ENCODE data around the gene ZCCHC7. TPM values are rescaled to one million over a fixed set of nuclear protein-coding genes. Genes with fewer than 3 reads are reported as not detected.
"Not testable (repeated sequence)": the region's sequence is repeated elsewhere in the genome, so short reads cannot be mapped to it uniquely, and the experiment has no call there.

ZCCHC7 gene
- total RNA-seq, 1 donor from 2014 or later = 21.7 TPM

DNA sequence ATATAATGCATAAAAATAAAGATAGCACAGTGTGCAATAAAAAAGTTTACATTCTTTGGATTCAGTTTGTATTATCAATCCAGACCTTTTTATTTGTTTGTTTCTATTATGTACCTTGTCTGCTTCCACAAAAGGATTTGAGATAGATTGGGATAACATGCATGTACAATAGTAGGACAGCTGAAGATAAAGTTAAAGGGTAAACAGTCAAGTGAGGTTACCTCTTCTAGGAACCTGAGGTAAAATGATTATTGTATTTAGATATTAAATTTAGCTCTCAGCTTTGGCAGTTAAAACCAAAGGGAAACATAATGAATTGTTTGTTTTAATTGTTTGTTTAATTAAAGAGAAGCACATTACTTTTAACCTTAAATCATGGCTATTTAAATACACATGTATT is 81.7 kb downstream of the ZCCHC7 start:
- no peak overlapping the region for H3K4me2 ChIP-seq (ENCODE audit: low read length)
- no peak for FAIRE-seq

DNA sequence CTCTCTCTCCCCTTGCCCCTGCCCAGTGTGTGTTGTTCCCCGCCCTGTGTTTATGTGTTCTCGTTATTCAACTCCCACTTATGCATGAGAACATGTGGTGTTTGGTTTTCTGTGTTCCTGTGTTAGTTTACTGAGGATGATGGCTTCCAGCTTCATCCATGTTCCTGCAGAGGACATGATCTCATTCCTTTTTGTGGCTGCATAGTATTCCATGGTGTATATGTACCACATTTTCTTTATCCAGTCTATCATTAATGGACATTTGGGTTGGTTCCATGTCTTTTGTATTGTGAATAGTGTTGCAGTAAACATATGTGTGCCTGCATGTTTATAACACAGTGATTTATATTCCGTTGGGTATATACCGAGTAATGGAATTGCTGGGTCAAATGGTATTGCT is 83.1 kb downstream of the ZCCHC7 start:
- FAIRE-seq; H3K4me2 ChIP-seq (ENCODE audit: low read length); H3K9ac ChIP-seq (ENCODE audit: low read length); H3K27ac ChIP-seq (ENCODE audit: low read depth, low read length); H3K27me3 Mint-ChIP-seq (ENCODE audit: low read depth, unreplicated experiment); H3K9me3 Mint-ChIP-seq (ENCODE audit: unreplicated experiment); H3K36me3 ChIP-seq (ENCODE audit: insufficient read depth, low read length); H3K36me3 Mint-ChIP-seq (ENCODE audit: low read depth, unreplicated experiment); H3K4me3 ChIP-seq (ENCODE audit: insufficient read depth, low read depth, low read length); DNase-seq (ENCODE audit: low read depth); H3K27ac Mint-ChIP-seq (ENCODE audit: unreplicated experiment); H3K4me1 ChIP-seq (ENCODE audit: insufficient read depth, low read length); H3K4me3 Mint-ChIP-seq (ENCODE audit: unreplicated experiment); H3K9me3 ChIP-seq (ENCODE audit: insufficient read depth, low read depth, low read length); H2AFZ ChIP-seq (ENCODE audit: low read depth, low read length); H3K27me3 ChIP-seq (ENCODE audit: insufficient read depth, low read length): not testable (repeated sequence)
- Histone ChIP-seq H4K20me1 (ENCODE audit: insufficient read depth, low read length) (peaks cover 14% of the 10 kb centered on the region), H3K79me2 (ENCODE audit: insufficient read depth, low read length) (peaks cover 15% of the 10 kb centered on the region)
- peaks cover 22% of the 10 kb centered on the region for H3K4me1 Mint-ChIP-seq (ENCODE audit: low read depth, unreplicated experiment)

More for the DNA sequence above, 81.7 kb downstream of the ZCCHC7 start:
- Mint-ChIP-seq H3K27ac (ENCODE audit: unreplicated experiment) (no peak overlapping the region), H3K9me3 (ENCODE audit: unreplicated experiment) (peaks cover 6% of the 10 kb centered on the region), H3K36me3 (ENCODE audit: low read depth, unreplicated experiment) (peaks cover 2% of the 10 kb centered on the region), H3K4me1 (ENCODE audit: low read depth, unreplicated experiment) (peaks cover 34% of the 10 kb centered on the region), H3K4me3 (ENCODE audit: unreplicated experiment) (no peak overlapping the region), H3K27me3 (ENCODE audit: low read depth, unreplicated experiment) (no peaks in the 10 kb centered on the region)
- H3K27ac ChIP-seq (ENCODE audit: low read depth, low read length) = no peak overlapping the region
- no peaks in the 10 kb centered on the region for H3K27me3 ChIP-seq (ENCODE audit: insufficient read depth, low read length)
- H3K36me3 ChIP-seq (ENCODE audit: insufficient read depth, low read length) = no peaks in the 10 kb centered on the region
- peaks cover 14% of the 10 kb centered on the region for H4K20me1 ChIP-seq (ENCODE audit: insufficient read depth, low read length)
- no peak overlapping the region for H2AFZ ChIP-seq (ENCODE audit: low read depth, low read length)
- TF ChIP-seq EZH2 (IDR thresholded peaks at IDR 0.05; ENCODE audit: insufficient read depth, low read length) = no peak
- TF ChIP-seq, protein P1, sequence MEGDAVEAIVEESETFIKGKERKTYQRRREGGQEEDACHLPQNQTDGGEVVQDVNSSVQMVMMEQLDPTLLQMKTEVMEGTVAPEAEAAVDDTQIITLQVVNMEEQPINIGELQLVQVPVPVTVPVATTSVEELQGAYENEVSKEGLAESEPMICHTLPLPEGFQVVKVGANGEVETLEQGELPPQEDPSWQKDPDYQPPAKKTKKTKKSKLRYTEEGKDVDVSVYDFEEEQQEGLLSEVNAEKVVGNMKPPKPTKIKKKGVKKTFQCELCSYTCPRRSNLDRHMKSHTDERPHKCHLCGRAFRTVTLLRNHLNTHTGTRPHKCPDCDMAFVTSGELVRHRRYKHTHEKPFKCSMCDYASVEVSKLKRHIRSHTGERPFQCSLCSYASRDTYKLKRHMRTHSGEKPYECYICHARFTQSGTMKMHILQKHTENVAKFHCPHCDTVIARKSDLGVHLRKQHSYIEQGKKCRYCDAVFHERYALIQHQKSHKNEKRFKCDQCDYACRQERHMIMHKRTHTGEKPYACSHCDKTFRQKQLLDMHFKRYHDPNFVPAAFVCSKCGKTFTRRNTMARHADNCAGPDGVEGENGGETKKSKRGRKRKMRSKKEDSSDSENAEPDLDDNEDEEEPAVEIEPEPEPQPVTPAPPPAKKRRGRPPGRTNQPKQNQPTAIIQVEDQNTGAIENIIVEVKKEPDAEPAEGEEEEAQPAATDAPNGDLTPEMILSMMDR (IDR thresholded peaks at IDR 0.05; ENCODE audit: insufficient read depth, low read depth, low read length) = no peak
- H3K4me1 ChIP-seq (ENCODE audit: insufficient read depth, low read length) = peaks cover 17% of the 10 kb centered on the region
- no peak overlapping the region for H3K4me3 ChIP-seq (ENCODE audit: insufficient read depth, low read depth, low read length)
- H3K9me3 ChIP-seq (ENCODE audit: insufficient read depth, low read depth, low read length) = no peaks in the 10 kb centered on the region
- DNase-seq (ENCODE audit: low read depth) = no peak
- H3K9ac ChIP-seq (ENCODE audit: low read length) = no peak overlapping the region
- H3K79me2 ChIP-seq (ENCODE audit: insufficient read depth, low read length) = peaks cover 15% of the 10 kb centered on the region

DNA sequence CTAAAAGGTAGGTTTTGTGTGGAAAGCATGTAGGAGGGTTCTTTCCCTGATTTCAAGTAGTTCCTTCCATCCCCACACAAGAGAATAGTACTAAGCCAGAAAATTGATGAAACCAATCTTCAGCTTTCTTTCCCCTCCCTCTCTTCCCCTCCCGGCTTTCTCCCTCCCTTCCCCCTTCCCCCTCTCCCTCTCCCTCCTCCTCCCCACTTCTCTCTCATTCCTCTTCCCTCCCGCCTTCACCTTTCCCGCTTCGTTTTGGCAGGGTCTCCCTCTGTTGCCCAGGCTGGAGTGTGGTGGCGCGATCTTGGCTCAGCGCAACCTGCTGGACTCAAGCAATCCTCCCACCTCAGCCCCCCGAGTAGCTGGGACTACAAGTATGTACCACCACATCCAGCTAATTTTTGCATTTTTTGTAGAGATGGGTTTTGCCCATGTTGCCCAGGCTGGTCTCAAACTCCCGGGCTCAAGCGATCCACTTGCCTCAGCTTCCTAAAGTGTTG is 85.8 kb downstream of the ZCCHC7 start:
- H4K20me1 ChIP-seq (ENCODE audit: insufficient read depth, low read length) = peaks cover 18% of the 10 kb centered on the region
- H3K4me1 Mint-ChIP-seq (ENCODE audit: low read depth, unreplicated experiment) = peaks cover 11% of the 10 kb centered on the region

More for the DNA sequence above, 85.8 kb downstream of the ZCCHC7 start:
- no peak overlapping the region for H3K9ac ChIP-seq (ENCODE audit: low read length)
- H3K9me3 ChIP-seq (ENCODE audit: insufficient read depth, low read depth, low read length) = no peaks in the 10 kb centered on the region
- no peak overlapping the region for H3K27ac ChIP-seq (ENCODE audit: low read depth, low read length)
- Mint-ChIP-seq H3K36me3 (ENCODE audit: low read depth, unreplicated experiment) (peaks cover 7% of the 10 kb centered on the region), H3K27ac (ENCODE audit: unreplicated experiment) (no peak overlapping the region), H3K9me3 (ENCODE audit: unreplicated experiment) (peaks cover 6% of the 10 kb centered on the region), H3K4me3 (ENCODE audit: unreplicated experiment) (no peak overlapping the region), H3K27me3 (ENCODE audit: low read depth, unreplicated experiment) (no peaks in the 10 kb centered on the region)
- no peaks in the 10 kb centered on the region for H3K27me3 ChIP-seq (ENCODE audit: insufficient read depth, low read length)
- H3K36me3 ChIP-seq (ENCODE audit: insufficient read depth, low read length) = no peaks in the 10 kb centered on the region
- H3K4me3 ChIP-seq (ENCODE audit: insufficient read depth, low read depth, low read length) = no peak overlapping the region
- H3K4me2 ChIP-seq (ENCODE audit: low read length) = no peak overlapping the region
- peaks cover 15% of the 10 kb centered on the region for H3K79me2 ChIP-seq (ENCODE audit: insufficient read depth, low read length)
- FAIRE-seq = no peak
- DNase-seq (ENCODE audit: low read depth) = no peak
- no peaks in the 10 kb centered on the region for H3K4me1 ChIP-seq (ENCODE audit: insufficient read depth, low read length)
- no peak overlapping the region for H2AFZ ChIP-seq (ENCODE audit: low read depth, low read length)
- TF ChIP-seq EZH2 (IDR thresholded peaks at IDR 0.05; ENCODE audit: insufficient read depth, low read length) = no peak
- TF ChIP-seq, protein P1 (IDR thresholded peaks at IDR 0.05; ENCODE audit: insufficient read depth, low read depth, low read length) = no peak

All from astrocyte (in vitro differentiated cells and primary cell).